Amniotic epithelial cell (primary cell): ENCODE results near the gene RFESD.

ENCODE experiments used
- DNase-seq: peaks from one replicate; pipeline ENCODE4 v3.0.0-alpha.2; 2010; ENCODE audit warnings: low read depth

The RFESD gene

GRCh38 chr5:95646569-95647431 lies at the start of gene RFESD:
Gene RFESD, plus strand, starts transcription at chr5:95646777. Its CDS starts 5,495 bp downstream, at chr5:95652272.
- DNase-seq: peak; percentile 93

- no peak for DNase-seq
Measured at GRCh38 chr5:95599252-95599651, 47.3 kb upstream of the RFESD start.

DNA sequence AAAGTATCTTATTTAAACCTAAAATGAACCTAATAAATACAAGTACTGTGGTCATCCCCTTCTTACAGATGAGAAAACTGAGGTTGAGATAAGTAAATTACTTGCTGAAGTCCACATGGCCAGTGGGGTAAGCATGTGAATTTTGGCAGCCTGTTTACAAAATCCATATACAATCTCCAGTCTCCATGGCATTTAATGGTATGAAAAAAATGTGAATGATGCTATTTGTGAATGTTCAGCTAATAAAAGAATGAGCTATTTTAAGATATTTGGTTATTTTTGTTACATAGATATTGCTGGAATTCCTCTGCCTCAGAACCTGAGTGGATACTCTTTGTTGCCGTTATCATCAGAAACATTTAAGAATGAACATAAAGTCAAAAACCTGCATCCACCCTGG lies 46.0 kb upstream of the RFESD start:
- peak; percentile 13 for DNase-seq

GRCh38 chr5:95605786-95606185 lies 40.8 kb upstream of the RFESD start:
- DNase-seq: no peak

DNA sequence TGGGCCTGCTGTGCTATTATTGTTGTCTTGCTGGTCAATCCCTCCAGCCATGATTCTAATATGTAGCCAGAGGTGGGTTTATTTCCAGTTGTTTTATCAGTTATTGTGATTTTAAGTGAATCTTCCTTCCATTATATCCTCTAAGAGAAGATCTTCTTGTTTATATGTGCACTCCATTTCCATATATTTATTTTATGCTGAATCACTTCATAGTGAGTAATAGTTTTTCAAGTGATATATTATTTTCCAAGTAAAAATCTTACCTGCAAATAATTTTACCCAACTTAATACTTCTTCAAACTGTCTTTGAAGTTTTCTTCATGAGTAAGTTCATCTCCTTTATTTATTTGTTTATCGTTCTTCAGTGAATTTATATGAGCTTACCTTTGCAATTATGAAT lies 40.2 kb upstream of the RFESD start:
- no peak for DNase-seq

DNA sequence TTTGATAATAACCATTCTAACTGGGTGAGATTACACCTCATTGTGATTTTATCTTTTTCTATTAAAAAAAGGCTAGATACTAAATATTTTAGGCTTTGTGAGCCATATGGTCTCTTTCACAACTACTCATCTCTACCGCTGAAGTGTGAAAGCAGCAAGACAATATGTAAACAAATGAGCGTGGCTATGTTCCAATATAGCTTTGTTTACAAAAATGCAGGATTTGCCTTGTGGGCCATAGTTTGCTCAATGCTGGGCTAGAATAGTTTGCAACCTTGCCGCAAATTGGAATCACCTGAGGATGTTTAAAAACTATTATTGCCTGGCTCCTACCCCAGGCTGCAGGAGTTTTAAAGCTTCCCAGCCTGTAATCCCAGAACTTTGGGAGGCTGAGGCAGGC lies 36.9 kb upstream of the RFESD start:
- DNase-seq: peak; percentile 29

- no peak for DNase-seq
Measured at GRCh38 chr5:95610546-95610945, 36.0 kb upstream of the RFESD start.

GRCh38 chr5:95611396-95611795 lies 35.2 kb upstream of the RFESD start:
- DNase-seq: no peak

GRCh38 chr5:95613514-95613913 lies 33.1 kb upstream of the RFESD start:
- DNase-seq: no peak

GRCh38 chr5:95615164-95615467 lies 31.5 kb upstream of the RFESD start:
- DNase-seq: peak; percentile 21

- DNase-seq: peak; percentile 84
Measured at GRCh38 chr5:95617057-95617456, 29.5 kb upstream of the RFESD start.

- peak; percentile 72 for DNase-seq
Measured at GRCh38 chr5:95619096-95619495, 27.5 kb upstream of the RFESD start.

DNA sequence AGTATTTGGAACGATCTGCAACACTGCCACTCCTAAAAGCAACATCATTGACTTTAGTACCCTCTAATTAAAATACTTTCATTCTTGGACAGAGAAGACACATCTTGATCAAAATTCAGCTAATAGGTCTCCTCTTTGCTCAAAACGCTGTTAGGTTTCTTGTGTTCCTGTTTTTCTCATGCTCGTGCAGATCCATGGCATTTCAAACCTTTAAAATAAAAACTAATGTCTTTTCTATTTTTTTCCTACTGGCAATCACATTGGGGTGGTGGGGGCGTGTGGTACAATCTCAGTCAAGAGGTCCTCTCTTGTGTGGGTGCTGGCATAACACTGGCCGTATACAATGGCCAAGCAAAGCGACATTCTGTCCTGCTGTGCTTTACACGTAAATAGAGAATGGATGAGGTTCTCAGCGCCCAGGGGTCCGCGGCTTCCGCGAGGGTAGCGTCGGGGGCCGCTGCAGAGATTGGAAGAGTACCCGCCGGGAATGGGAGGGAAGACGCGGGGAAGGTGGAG lies 27.0 kb upstream of the RFESD start:
- DNase-seq: no peak

- DNase-seq: peak; percentile 39
Measured at GRCh38 chr5:95620030-95620869, 26.3 kb upstream of the RFESD start, which contains the start of gene GPR150. Gene GPR150, plus strand, starts transcription at chr5:95620087. Its CDS starts 189 bp downstream, at chr5:95620276.

DNA sequence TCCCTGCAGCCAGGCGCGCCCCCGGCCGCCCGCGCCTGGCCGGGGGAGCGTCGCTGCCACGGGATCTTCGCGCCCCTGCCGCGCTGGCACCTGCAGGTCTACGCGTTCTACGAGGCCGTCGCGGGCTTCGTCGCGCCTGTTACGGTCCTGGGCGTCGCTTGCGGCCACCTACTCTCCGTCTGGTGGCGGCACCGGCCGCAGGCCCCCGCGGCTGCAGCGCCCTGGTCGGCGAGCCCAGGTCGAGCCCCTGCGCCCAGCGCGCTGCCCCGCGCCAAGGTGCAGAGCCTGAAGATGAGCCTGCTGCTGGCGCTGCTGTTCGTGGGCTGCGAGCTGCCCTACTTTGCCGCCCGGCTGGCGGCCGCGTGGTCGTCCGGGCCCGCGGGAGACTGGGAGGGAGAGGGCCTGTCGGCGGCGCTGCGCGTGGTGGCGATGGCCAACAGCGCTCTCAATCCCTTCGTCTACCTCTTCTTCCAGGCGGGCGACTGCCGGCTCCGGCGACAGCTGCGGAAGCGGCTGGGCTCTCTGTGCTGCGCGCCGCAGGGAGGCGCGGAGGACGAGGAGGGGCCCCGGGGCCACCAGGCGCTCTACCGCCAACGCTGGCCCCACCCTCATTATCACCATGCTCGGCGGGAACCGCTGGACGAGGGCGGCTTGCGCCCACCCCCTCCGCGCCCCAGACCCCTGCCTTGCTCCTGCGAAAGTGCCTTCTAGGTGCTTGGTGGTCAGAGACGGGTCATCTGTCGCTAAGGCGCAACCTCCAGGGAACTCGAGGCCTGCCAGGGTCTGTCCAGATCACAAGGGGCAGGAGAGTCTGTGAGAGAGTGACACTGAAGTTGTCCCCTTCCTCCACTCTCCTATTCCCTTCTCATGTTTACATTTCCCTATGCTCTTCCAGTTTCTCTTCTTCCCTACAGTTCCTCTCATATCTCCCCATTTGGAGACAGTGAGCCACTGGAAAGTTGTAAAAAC lies 25.4 kb upstream of the RFESD start:
- DNase-seq: peak; percentile 46

DNA sequence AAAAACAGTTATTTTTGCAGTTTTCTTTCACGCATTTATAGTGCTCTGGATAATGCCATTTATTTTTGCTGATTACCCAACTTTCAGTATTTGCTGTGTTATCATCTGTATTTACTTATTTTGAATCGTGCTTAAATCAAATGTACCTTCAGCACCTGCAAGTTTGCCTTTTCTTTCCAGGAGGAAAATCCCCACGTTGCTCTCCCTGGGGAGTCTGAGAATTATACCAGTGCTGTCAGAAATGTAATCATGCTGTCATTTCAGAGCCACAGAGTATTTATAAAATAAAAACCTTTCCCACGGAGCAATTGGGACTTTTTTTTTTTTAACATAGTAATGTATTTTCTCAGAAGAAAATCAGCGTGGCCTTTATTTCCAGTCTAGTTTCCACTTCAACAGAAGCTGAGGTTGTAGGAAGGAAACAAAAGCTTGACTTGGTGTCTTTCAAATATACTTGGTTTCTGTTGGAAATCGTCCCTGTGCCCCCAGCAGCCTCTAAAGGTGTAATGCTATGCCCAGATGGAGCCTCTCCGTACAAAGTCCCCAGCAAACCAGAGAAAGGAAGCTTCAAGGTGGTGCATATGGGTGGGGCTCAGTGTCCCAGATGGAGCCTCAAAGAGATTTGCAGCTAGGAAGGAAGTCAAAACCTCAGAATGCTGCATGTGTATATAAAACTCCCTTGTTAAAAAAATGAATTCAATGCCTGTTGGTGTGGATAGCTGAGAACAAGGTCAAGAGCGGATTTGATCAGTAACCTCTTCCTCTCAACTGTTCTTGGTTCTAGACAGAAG lies 24.5 kb upstream of the RFESD start:
- no peak for DNase-seq

DNA sequence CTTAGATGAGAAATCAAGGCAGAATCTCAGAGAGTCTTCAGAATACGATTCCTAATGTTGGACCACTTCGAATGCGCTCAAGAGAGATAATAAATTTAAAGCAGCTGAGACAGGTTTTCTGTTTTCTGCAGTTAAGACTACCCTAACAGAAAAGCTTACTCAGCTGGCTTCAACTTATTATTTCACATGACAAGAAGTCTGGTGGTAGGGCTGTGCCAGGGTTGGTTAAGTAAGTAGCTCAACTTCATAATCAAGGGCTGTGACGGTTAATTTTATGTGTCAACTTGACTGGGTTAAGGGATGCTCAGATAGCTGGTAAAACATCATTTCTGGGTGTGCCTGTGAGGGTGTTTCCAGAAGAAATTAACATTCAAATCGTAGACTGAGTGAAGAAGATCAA lies 22.9 kb upstream of the RFESD start:
- no peak for DNase-seq

GRCh38 chr5:95624368-95624767 lies 22.2 kb upstream of the RFESD start:
- no peak for DNase-seq

DNA sequence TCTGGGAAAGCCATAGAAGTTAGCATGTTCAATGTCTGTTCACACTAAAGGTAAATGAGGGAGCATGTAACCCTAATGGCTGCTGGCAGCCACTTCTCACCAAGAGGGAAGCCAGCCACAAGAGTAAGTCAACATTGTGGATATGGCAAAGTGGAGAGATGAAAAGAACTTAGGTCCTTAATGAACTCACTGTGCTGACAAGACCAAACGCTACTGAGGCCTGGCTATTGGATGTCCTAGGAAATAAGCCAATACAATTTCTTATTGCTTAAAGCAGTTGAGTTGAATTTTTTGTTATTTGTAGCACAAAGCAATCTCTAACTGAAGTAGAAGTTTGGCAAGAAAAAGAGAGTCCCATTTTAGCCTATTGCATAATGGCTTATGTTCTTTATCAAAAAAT lies 19.9 kb upstream of the RFESD start:
- DNase-seq: no peak

DNA sequence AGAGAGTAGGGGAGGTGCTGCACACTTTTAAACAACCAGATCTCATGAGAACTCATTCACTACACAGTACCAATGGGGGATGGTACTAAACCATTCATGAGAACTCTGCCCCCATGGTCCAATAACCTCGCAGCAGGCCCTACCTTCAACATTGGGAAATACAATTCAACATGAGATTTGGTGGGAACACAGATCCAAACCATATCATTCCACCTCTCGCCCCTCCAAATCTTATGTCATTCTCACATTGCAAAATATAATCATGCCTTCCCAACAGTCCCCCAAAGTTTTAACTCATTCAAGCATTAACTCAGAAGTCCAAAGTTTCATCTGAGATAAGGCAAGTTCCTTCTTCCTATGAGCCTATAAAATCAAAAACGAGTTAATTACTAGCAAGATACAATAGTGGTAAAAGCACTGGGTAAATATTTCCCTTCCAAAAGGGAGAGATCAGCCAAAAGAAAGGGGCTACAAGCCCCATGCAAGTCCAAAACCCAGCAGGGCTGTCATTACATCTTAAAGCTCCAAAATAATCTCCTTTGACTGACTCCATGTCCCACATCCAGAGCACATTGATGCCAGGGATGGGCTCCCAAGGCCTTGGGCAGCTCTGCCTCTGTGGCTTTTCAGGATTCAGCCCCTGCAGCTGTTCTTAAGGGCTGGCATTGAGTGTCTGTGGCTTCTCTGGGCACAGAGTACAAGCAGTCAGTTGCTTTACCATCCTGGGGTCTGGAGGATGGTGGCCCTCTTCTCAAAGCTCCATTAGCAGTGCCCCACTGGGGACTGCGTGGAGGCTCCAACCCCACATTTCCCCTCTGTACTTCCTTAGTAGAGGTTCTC lies 18.4 kb upstream of the RFESD start:
- no peak for DNase-seq
